Fibroblast of peridontal ligament (primary cell): ENCODE measurements around the gene VCP.

Experiments
- DNase-seq: peaks from one replicate; pipeline ENCODE4 v3.0.0-alpha.2; 2010; ENCODE audit errors: extremely low read depth

The VCP gene

DNA sequence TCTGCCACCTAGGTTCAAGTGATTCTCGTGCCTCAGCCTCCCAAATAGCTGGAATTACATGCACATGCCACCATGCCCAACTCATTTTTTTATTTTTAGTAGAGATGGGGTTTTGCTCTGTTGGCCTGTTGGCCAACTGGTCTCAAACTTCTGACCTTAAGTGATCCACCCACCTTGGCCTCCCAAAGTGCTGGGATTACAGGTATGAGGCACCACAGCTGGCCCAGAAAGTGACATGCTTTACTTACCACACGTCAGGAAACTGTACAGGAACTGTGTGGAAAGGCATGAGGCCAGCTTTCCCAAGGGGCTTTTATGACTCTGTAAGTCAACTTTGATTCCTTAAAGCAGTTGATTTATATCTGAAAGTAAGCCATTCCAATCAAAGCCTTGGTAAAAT, 57.9 kb downstream of the VCP start:
- DNase-seq, result no peak

DNA sequence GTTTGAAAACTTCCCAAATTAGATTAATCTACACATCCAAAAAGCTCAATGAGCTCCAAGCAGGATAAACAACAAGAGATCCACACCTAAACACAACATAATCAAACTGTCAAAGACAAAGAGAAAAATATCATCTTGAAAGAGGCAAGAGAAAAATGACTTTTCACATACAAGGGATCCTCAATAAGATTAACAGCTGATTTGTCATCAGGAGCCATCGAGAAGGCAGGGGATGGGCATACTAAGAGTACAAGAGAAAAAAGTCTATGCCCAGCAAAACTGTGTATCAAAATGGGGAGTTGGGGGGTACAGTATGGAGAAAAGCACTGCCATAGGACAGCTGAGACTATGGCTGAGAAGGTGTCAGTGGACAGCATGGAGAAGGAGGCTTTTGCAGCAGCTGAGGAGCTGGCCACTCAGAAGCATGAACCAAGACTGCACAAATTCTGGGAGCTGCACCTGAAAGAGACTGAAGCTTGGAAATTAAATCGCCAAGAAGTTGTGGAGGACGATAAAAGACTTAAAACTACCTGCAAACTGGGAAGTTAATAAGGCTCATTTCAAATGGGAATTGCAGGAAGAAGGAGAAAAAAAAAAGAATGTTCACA, 62.0 kb downstream of the VCP start:
- no peak for DNase-seq
